ENCODE measurements around the gene CASTOR1.
A peak's percentile ranks its signal among the peaks of the same experiment; 100 is the strongest.

The CASTOR1 gene

DNA sequence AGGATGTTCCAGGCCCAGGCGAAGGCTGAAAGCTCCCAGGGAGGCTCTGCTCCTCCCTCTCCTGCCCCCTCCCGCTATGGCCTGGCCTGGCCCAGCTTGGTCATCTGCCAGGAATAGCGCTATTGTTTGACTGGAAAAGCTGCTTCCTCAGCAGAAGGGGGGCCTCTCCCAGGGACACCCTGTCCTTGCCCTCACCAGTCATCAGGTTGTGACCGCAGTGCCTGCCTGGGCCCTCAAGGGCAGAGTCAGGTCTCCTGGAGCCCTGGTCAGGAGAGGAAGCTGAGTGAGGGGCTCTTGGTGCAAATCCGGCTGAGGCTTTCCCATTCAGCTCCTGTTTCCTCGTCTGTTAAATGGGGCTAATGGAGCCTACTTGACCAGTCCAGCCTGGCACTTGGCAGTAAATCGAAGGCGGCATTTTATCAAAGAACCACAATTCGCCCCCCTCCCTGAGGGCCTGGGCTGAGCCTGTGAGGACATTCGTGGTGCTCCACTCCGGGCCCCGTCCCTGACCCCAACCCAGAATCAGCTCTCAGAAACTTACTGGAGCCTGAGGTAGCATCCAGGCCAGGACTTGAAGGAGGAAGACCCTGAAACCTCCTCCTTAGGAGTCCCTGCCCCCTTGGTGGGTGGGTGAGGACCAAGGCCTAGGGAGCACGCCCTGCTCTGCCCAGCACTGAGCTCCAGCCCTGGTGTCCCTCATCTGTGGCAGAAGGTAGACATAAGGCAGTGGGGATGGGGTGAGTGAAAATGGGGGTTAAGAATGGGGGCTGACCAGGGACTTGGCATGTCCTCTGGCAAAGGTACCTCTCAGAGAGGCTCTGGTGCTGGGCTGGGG, 2.0 kb upstream of the CASTOR1 start:
- H3K4me2 ChIP-seq (ENCODE audit: low read length) = no peak overlapping the region
- H2BK5ac ChIP-seq (ENCODE audit: low read length) = no peak overlapping the region
- peaks cover 11% of the 10 kb centered on the region for H3K4me1 ChIP-seq (ENCODE audit: control insufficient read depth, low read depth, low read length)
- no peak overlapping the region for H3K4me3 ChIP-seq (ENCODE audit: low read length)
- H2BK120ac ChIP-seq (ENCODE audit: low read depth, low read length) = no peak overlapping the region
- no peaks in the 10 kb centered on the region for H3K79me2 ChIP-seq (ENCODE audit: control insufficient read depth, insufficient read depth, low read length)
- H4K5ac ChIP-seq (ENCODE audit: low read length) = no peak overlapping the region
- no peaks in the 10 kb centered on the region for H3K36me3 ChIP-seq (ENCODE audit: control insufficient read depth, insufficient read depth, low read length)
- no peaks in the 10 kb centered on the region for H3K27me3 ChIP-seq (ENCODE audit: insufficient read depth, low read length, poor library complexity)
- no CpG with 5 or more reads among the region's 13 CpGs for WGBS (ENCODE audit: extremely low coverage, insufficient coverage, low lambda C conversion rate)
- no peak overlapping the region for H3K27ac ChIP-seq (ENCODE audit: low read depth, low read length)
- no peak overlapping the region for H3K4ac ChIP-seq (ENCODE audit: low read depth, low read length)
- no peak overlapping the region for H3K18ac ChIP-seq (ENCODE audit: low read length)
- H3K9ac ChIP-seq (ENCODE audit: low read length) = no peak overlapping the region
- no peak overlapping the region for H2AK5ac ChIP-seq (ENCODE audit: low read length)
- H2BK15ac ChIP-seq (replicated peaks; ENCODE audit: low read depth) = no peak overlapping the region
- DNase-seq = peak; percentile 30
- no peak overlapping the region for H3K56ac ChIP-seq (ENCODE audit: low read length)
- no peak overlapping the region for H3K23ac ChIP-seq (ENCODE audit: low read length)
- H4K8ac ChIP-seq (ENCODE audit: low read depth, low read length) = no peak overlapping the region
- no peaks in the 10 kb centered on the region for H3K79me1 ChIP-seq (ENCODE audit: low read length)

DNA sequence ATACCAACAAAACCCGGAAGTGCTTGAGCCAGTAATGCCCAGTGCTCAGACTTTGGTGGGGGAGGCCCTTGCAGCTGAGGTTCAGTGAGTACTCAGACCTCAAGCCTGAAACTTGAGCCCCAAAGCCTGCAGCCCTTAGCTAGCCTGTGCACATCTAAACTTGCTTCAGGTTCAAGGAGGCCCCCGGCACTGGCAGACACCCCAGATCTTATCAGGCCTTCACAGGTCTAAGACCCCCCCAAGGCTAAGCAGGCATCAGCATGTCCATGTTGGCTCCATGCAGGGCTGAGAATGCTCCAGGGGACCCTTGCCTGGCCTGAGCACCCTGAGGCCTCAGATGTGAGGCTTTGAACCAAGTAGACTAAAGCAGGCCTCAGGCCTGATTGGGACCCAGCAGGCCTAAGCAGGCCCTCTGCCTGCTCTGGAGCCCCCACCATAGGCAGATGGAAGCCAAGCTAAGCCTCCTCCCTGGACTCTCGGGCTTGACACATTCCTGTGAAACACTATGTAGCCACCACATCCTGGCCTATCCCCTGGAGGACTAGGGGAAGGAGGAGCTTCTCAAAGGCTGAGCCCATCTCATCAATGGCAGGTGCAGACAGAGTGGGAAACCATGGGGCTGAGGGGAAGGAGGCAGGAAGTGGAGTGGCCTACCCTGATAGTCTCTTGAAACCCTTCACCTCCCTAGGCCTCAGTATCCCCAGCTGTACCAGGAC, 1.2 kb upstream of the CASTOR1 start:
- no peak overlapping the region for H3K18ac ChIP-seq (ENCODE audit: low read length)
- H3K4me3 ChIP-seq (ENCODE audit: low read length) = no peak overlapping the region
- no peak overlapping the region for H3K56ac ChIP-seq (ENCODE audit: low read length)
- no peaks in the 10 kb centered on the region for H3K27me3 ChIP-seq (ENCODE audit: insufficient read depth, low read length, poor library complexity)
- no peaks in the 10 kb centered on the region for H3K79me1 ChIP-seq (ENCODE audit: low read length)
- H4K8ac ChIP-seq (ENCODE audit: low read depth, low read length) = no peak overlapping the region
- no peak overlapping the region for H2BK15ac ChIP-seq (replicated peaks; ENCODE audit: low read depth)
- no peak overlapping the region for H2BK5ac ChIP-seq (ENCODE audit: low read length)
- H3K27ac ChIP-seq (ENCODE audit: low read depth, low read length) = no peak overlapping the region
- DNase-seq = peak; percentile 86
- H2BK120ac ChIP-seq (ENCODE audit: low read depth, low read length) = no peak overlapping the region
- H3K4ac ChIP-seq (ENCODE audit: low read depth, low read length) = no peak overlapping the region
- H3K4me1 ChIP-seq (ENCODE audit: control insufficient read depth, low read depth, low read length) = peaks cover 11% of the 10 kb centered on the region
- H3K4me2 ChIP-seq (ENCODE audit: low read length) = no peak overlapping the region
- whole genome bisulfite sequencing (ENCODE audit: extremely low coverage, insufficient coverage, low lambda C conversion rate) = no CpG with 5 or more reads among the region's 3 CpGs
- H3K9ac ChIP-seq (ENCODE audit: low read length) = peak overlapping the region; percentile 53
- H4K5ac ChIP-seq (ENCODE audit: low read length) = no peak overlapping the region
- no peak overlapping the region for H3K23ac ChIP-seq (ENCODE audit: low read length)
- H2AK5ac ChIP-seq (ENCODE audit: low read length) = no peak overlapping the region
- no peaks in the 10 kb centered on the region for H3K79me2 ChIP-seq (ENCODE audit: control insufficient read depth, insufficient read depth, low read length)
- no peaks in the 10 kb centered on the region for H3K36me3 ChIP-seq (ENCODE audit: control insufficient read depth, insufficient read depth, low read length)

DNA sequence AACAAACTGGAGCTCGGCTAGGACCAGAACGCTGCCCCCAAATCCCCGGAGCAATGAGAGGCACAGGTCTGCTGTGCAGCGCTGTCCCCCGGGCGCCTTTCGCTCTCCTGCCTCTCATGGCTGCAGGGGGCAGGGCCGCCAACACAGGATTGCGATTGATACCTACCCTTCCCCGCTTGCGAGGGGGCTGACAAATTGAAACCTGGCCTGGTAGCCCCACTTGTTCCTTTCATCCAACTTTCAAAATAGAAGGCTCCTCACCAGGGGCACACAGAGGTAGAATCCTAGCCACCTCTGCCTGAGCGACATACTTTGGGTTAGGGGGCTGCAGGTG, 642 bp upstream of the CASTOR1 start:
- H2AK5ac ChIP-seq (ENCODE audit: low read length) = no peak overlapping the region
- peaks cover 11% of the 10 kb centered on the region for H3K4me1 ChIP-seq (ENCODE audit: control insufficient read depth, low read depth, low read length)
- H3K9ac ChIP-seq (ENCODE audit: low read length) = peak overlapping the region; percentile 53
- no peak overlapping the region for H3K27ac ChIP-seq (ENCODE audit: low read depth, low read length)
- no peak overlapping the region for H4K8ac ChIP-seq (ENCODE audit: low read depth, low read length)
- no peak overlapping the region for H2BK15ac ChIP-seq (replicated peaks; ENCODE audit: low read depth)
- no peak overlapping the region for H3K4ac ChIP-seq (ENCODE audit: low read depth, low read length)
- H2BK120ac ChIP-seq (ENCODE audit: low read depth, low read length) = no peak overlapping the region
- peak overlapping the region; percentile 22 for H3K56ac ChIP-seq (ENCODE audit: low read length)
- no peak overlapping the region for H3K4me3 ChIP-seq (ENCODE audit: low read length)
- H3K36me3 ChIP-seq (ENCODE audit: control insufficient read depth, insufficient read depth, low read length) = no peaks in the 10 kb centered on the region
- H2BK5ac ChIP-seq (ENCODE audit: low read length) = no peak overlapping the region
- no CpG with 5 or more reads among the region's 12 CpGs for WGBS (ENCODE audit: extremely low coverage, insufficient coverage, low lambda C conversion rate)
- DNase-seq = no peak
- H3K79me2 ChIP-seq (ENCODE audit: control insufficient read depth, insufficient read depth, low read length) = no peaks in the 10 kb centered on the region
- no peaks in the 10 kb centered on the region for H3K27me3 ChIP-seq (ENCODE audit: insufficient read depth, low read length, poor library complexity)
- no peak overlapping the region for H3K23ac ChIP-seq (ENCODE audit: low read length)
- peak overlapping the region; percentile 97 for H3K4me2 ChIP-seq (ENCODE audit: low read length)
- H3K18ac ChIP-seq (ENCODE audit: low read length) = no peak overlapping the region
- H3K79me1 ChIP-seq (ENCODE audit: low read length) = no peaks in the 10 kb centered on the region
- H4K5ac ChIP-seq (ENCODE audit: low read length) = no peak overlapping the region

DNA sequence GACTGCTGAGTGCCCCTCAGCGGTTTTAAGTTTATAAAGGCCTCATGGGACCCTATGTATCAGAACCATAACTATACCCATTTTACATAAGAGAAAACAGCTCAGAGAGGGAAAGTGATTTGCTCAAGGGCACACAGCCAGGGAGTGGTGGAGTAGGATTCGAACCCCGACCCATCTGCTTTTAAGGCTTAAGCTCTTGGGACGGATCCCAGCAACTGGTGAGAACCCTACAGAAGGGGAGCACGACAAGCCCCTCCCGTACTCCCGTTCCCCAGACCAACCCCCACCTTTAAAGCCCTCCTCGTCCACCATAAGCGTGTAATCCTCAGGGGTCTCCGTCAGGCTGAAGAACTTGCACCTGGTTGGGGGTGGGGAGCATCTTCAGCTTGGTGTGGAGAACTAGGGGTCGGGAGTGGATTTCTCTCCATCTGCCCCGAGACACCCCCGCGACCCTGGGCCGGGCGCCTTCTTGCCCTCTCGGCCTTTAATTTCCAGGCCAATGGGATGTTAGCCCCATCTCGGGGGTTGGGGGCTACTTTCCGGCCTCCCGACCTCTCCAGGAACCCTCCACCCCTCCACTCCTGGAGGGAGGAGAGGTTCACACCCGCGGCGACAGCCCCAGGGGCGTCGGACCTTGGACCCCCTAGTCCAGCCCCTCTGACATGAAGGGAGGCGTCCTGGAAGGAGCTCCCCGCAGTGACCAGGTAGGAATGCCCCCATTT, 725 bp downstream of the CASTOR1 start:
- H3K27me3 ChIP-seq (ENCODE audit: insufficient read depth, low read length, poor library complexity) = no peaks in the 10 kb centered on the region
- H2BK120ac ChIP-seq (ENCODE audit: low read depth, low read length) = no peak overlapping the region
- H3K79me1 ChIP-seq (ENCODE audit: low read length) = no peaks in the 10 kb centered on the region
- H3K36me3 ChIP-seq (ENCODE audit: control insufficient read depth, insufficient read depth, low read length) = no peaks in the 10 kb centered on the region
- H3K56ac ChIP-seq (ENCODE audit: low read length) = peak overlapping the region; percentile 88
- H3K4me1 ChIP-seq (ENCODE audit: control insufficient read depth, low read depth, low read length) = peaks cover 11% of the 10 kb centered on the region
- H3K4me3 ChIP-seq (ENCODE audit: low read length) = peak overlapping the region; percentile 60
- H4K5ac ChIP-seq (ENCODE audit: low read length) = no peak overlapping the region
- H2BK5ac ChIP-seq (ENCODE audit: low read length) = no peak overlapping the region
- H3K27ac ChIP-seq (ENCODE audit: low read depth, low read length) = peak overlapping the region; percentile 18
- DNase-seq = peak; percentile 12
- H2AK5ac ChIP-seq (ENCODE audit: low read length) = no peak overlapping the region
- no peak overlapping the region for H2BK15ac ChIP-seq (replicated peaks; ENCODE audit: low read depth)
- H3K79me2 ChIP-seq (ENCODE audit: control insufficient read depth, insufficient read depth, low read length) = no peaks in the 10 kb centered on the region
- H3K23ac ChIP-seq (ENCODE audit: low read length) = no peak overlapping the region
- H4K8ac ChIP-seq (ENCODE audit: low read depth, low read length) = no peak overlapping the region
- peak overlapping the region; percentile 79 for H3K9ac ChIP-seq (ENCODE audit: low read length)
- no peak overlapping the region for H3K4ac ChIP-seq (ENCODE audit: low read depth, low read length)
- WGBS (ENCODE audit: extremely low coverage, insufficient coverage, low lambda C conversion rate) = no CpG with 5 or more reads among the region's 27 CpGs
- peak overlapping the region; percentile 84 for H3K4me2 ChIP-seq (ENCODE audit: low read length)
- peak overlapping the region; percentile 15 for H3K18ac ChIP-seq (ENCODE audit: low read length)

DNA sequence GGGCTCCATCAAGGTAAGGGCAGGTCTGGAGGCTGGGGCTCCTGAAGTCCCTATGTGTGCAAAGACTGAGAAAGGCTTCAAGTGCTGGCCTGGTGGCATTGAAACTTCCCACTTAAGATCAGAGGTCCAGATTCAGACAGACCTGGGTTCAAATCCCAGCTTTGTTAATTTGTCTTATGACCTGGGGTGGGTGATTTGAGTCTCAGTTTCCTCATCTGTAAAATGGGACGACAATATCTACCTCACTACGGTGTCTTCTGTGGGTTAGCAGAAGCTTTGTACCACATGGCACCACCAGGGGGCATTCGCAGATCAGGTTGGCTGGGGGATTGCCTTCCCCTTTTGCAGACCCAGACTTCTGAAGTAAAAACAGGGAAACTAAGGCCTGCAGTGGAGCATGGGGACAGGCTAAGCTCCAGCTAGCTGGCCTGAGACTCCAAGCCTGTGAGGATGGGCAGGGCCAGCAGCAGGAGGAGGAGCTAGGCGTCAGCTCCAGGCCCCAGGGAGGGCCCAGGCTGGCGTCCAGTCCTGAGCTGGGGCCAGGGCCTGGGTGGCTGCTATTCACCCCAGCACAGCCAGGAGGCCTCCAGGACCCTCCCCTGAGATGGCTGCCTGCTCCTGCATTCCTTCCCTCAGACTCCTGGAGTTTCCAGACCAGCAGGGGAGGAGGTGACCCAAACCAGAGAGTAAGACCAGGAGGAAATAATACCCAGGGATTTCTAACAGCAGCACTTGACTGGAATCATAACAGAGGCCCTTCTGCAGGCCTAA, 1.5 kb downstream of the CASTOR1 start:
- H3K23ac ChIP-seq (ENCODE audit: low read length) = no peak overlapping the region
- H2BK5ac ChIP-seq (ENCODE audit: low read length) = no peak overlapping the region
- H3K36me3 ChIP-seq (ENCODE audit: control insufficient read depth, insufficient read depth, low read length) = no peaks in the 10 kb centered on the region
- H3K27me3 ChIP-seq (ENCODE audit: insufficient read depth, low read length, poor library complexity) = no peaks in the 10 kb centered on the region
- H3K9ac ChIP-seq (ENCODE audit: low read length) = peak overlapping the region; percentile 8
- peak; percentile 98 for DNase-seq
- no peaks in the 10 kb centered on the region for H3K79me2 ChIP-seq (ENCODE audit: control insufficient read depth, insufficient read depth, low read length)
- no peaks in the 10 kb centered on the region for H3K79me1 ChIP-seq (ENCODE audit: low read length)
- no peak overlapping the region for H3K27ac ChIP-seq (ENCODE audit: low read depth, low read length)
- no peak overlapping the region for H3K56ac ChIP-seq (ENCODE audit: low read length)
- WGBS (ENCODE audit: extremely low coverage, insufficient coverage, low lambda C conversion rate) = no CpG with 5 or more reads among the region's 5 CpGs
- no peak overlapping the region for H3K4me2 ChIP-seq (ENCODE audit: low read length)
- no peak overlapping the region for H2AK5ac ChIP-seq (ENCODE audit: low read length)
- no peak overlapping the region for H2BK15ac ChIP-seq (replicated peaks; ENCODE audit: low read depth)
- H2BK120ac ChIP-seq (ENCODE audit: low read depth, low read length) = no peak overlapping the region
- no peak overlapping the region for H4K8ac ChIP-seq (ENCODE audit: low read depth, low read length)
- no peak overlapping the region for H4K5ac ChIP-seq (ENCODE audit: low read length)
- peaks cover 11% of the 10 kb centered on the region for H3K4me1 ChIP-seq (ENCODE audit: control insufficient read depth, low read depth, low read length)
- H3K4me3 ChIP-seq (ENCODE audit: low read length) = no peak overlapping the region
- no peak overlapping the region for H3K4ac ChIP-seq (ENCODE audit: low read depth, low read length)
- no peak overlapping the region for H3K18ac ChIP-seq (ENCODE audit: low read length)

Measured in mesendoderm (in vitro differentiated cells).